PC-3 (cell line): Measurements from ENCODE around the gene DAB1. TPM values are rescaled to one million over a fixed set of nuclear protein-coding genes. Genes with fewer than 3 reads are reported as not detected.

ENCODE experiments used
- ATAC-seq: fragments of 200-7000 bp; cut with Tn5 transposase; 2 replicates; pipeline ENCODE4 v1.9.1; 2020; ENCODE audit warnings: mild to moderate bottlenecking, moderate library complexity
- BruUV-seq: library from RNA; stranded (reverse); fragments of 400-500 nt; replicated peaks from 2 replicates; lab custom pipeline; 2021; lab: Mats Ljungman, UMichigan
- CTCF ChIA-PET: fragments of 300-600 bp; sonication (Branson Sonifier 250); formaldehyde crosslinking; loops from one replicate; lab custom pipeline; 2022; ENCODE audit warnings: antibody characterized with exemption; lab: Charles Lee
- POLR2A ChIA-PET: fragments of 300-600 bp; sonication (Branson Sonifier 250); formaldehyde crosslinking; loops from one replicate; lab custom pipeline; 2022; ENCODE audit warnings: antibody characterized with exemption; ENCODE audit not compliant: unreplicated experiment; lab: Charles Lee
- DNase-seq: peaks from one replicate; pipeline ENCODE4 v3.0.0-alpha.2; 2015
- H2AFZ ChIP-seq: fragments of 300-600 bp; sonication (generic); 2 replicates; pipeline ENCODE4 v1.6.0; 2016; ENCODE audit warnings: antibody characterized with exemption, low read length
- H3F3A ChIP-seq: fragments of 300-600 bp; sonication (generic); one replicate; pipeline ENCODE4 v1.6.0; 2017; ENCODE audit warnings: antibody characterized with exemption, low read length, control low read depth, mild to moderate bottlenecking; ENCODE audit not compliant: unreplicated experiment
- H3K27ac ChIP-seq: fragments of 300-600 bp; sonication (generic); 2 replicates; pipeline ENCODE4 v1.5.1; 2016; ENCODE audit warnings: mild to moderate bottlenecking, low read length
- H3K27me3 ChIP-seq: fragments of 300-600 bp; sonication (generic); 2 replicates; pipeline ENCODE4 v1.6.1; 2016; ENCODE audit warnings: low read length, mixed read lengths
- H3K36me3 ChIP-seq: fragments of 300-600 bp; sonication (generic); 2 replicates; pipeline ENCODE4 v1.6.1; 2016; ENCODE audit warnings: low read depth, mixed run types, low read length, mixed read lengths
- H3K4me1 ChIP-seq: fragments of 300-600 bp; sonication (generic); 2 replicates; pipeline ENCODE4 v1.5.1; 2016; ENCODE audit warnings: low read length; ENCODE audit not compliant: insufficient read depth
- H3K4me2 ChIP-seq: fragments of 300-600 bp; sonication (generic); 2 replicates; pipeline ENCODE4 v1.6.0; 2016; ENCODE audit warnings: low read length
- H3K4me3 ChIP-seq: fragments of 300-600 bp; sonication (generic); 2 replicates; pipeline ENCODE4 v1.5.1; 2016; ENCODE audit warnings: mild to moderate bottlenecking, low read length, mixed read lengths
- H3K79me2 ChIP-seq: fragments of 300-600 bp; sonication (generic); 2 replicates; pipeline ENCODE4 v1.6.1; 2017; ENCODE audit warnings: low read length, mixed read lengths
- H3K9ac ChIP-seq: fragments of 300-600 bp; sonication (generic); 2 replicates; pipeline ENCODE4 v1.6.0; 2016; ENCODE audit warnings: mild to moderate bottlenecking, low read length
- H3K9me2 ChIP-seq: fragments of 300-600 bp; sonication (generic); replicated peaks from 2 replicates; pipeline ENCODE4 v1.6.1; 2016; ENCODE audit warnings: mixed run types, low read length, mixed read lengths
- H3K9me3 ChIP-seq: fragments of 300-600 bp; sonication (generic); 2 replicates; pipeline ENCODE4 v1.6.1; 2016; ENCODE audit warnings: low read length, mixed read lengths
- H4K20me1 ChIP-seq: fragments of 300-600 bp; sonication (generic); 2 replicates; pipeline ENCODE4 v1.6.1; 2016; ENCODE audit warnings: low read length, mixed read lengths
- CTCF ChIP-seq: fragments of 300-600 bp; sonication (generic); conservative IDR thresholded peaks from 2 replicates; pipeline ENCODE4 v1.5.1; 2017; ENCODE audit warnings: antibody characterized with exemption, low read depth, mild to moderate bottlenecking, low read length
- EZH2 ChIP-seq: fragments of 300-600 bp; sonication (generic); IDR thresholded peaks from one replicate; pipeline ENCODE4 v1.6.1; 2017; ENCODE audit warnings: antibody characterized with exemption, mild to moderate bottlenecking, low read length; ENCODE audit not compliant: unreplicated experiment
- EZH2phosphoT487 ChIP-seq: fragments of 300-600 bp; sonication (generic); IDR thresholded peaks from 2 replicates; pipeline ENCODE4 v1.6.1; 2018; ENCODE audit warnings: mild to moderate bottlenecking, antibody characterized with exemption, low read length, borderline replicate concordance
- intact Hi-C: fragments of 100-400 bp; cut with micrococcal nuclease; formaldehyde crosslinking; loops from 2 replicates; pipeline ENCODE4 v1.9.0; 2023
- total RNA-seq: library from RNA; depleted of rRNA; stranded (reverse); fragments of >200 nt; gene quantifications from 2 replicates; pipeline ENCODE4 v1.2.3, GENCODE V29; 2014

Gene DAB1
- total RNA-seq, 1 experiment from 2014 or later = not detected

- intact Hi-C loops = no loop called here
- CTCF ChIA-PET = no interaction called here
- POLR2A ChIA-PET = no interaction called here
- no peaks in the 10 kb centered on the region for H3K27me3 ChIP-seq
- H3K9me3 ChIP-seq = no peaks in the 10 kb centered on the region
- no peak overlapping the region for H3K4me2 ChIP-seq
- H3K9me2 ChIP-seq = no peaks in the 10 kb centered on the region
- no peaks in the 10 kb centered on the region for H4K20me1 ChIP-seq
- H3K9ac ChIP-seq = no peak overlapping the region
- DNase-seq = no peak
- no peaks in the 10 kb centered on the region for H3K36me3 ChIP-seq
- no peak for TF ChIP-seq EZH2
- no peak for TF ChIP-seq CTCF
- no peak overlapping the region for H2AFZ ChIP-seq
- H3K4me1 ChIP-seq = no peaks in the 10 kb centered on the region
- no TSS peak for BruUV-seq
- H3F3A ChIP-seq = no peaks in the 10 kb centered on the region
- no peak for ATAC-seq
- no peak overlapping the region for H3K27ac ChIP-seq
- H3K79me2 ChIP-seq = no peaks in the 10 kb centered on the region
- no peak overlapping the region for H3K4me3 ChIP-seq
Observed at GRCh38 chr1:57309630-57310029, 114.2 kb downstream of the DAB1 start.

- intact Hi-C loops = no loop called here
- H3K36me3 ChIP-seq = no peaks in the 10 kb centered on the region
- H3K27ac ChIP-seq = no peak overlapping the region
- H3K4me3 ChIP-seq = no peak overlapping the region
- no peaks in the 10 kb centered on the region for H3K27me3 ChIP-seq
- H4K20me1 ChIP-seq = no peaks in the 10 kb centered on the region
- POLR2A ChIA-PET = no interaction called here
- H3K79me2 ChIP-seq = no peaks in the 10 kb centered on the region
- TF ChIP-seq EZH2 (no peak), CTCF (no peak), EZH2phosphoT487 (no peak)
- no peak overlapping the region for H2AFZ ChIP-seq
- no TSS peak for BruUV-seq
- no peaks in the 10 kb centered on the region for H3K9me2 ChIP-seq
- no peak overlapping the region for H3K4me2 ChIP-seq
- no peaks in the 10 kb centered on the region for H3K9me3 ChIP-seq
- no peak for DNase-seq
- no peaks in the 10 kb centered on the region for H3F3A ChIP-seq
- ATAC-seq = no peak
- CTCF ChIA-PET = no interaction called here
- no peaks in the 10 kb centered on the region for H3K4me1 ChIP-seq
- no peak overlapping the region for H3K9ac ChIP-seq
Observed at GRCh38 chr1:57307392-57308170, 116.3 kb downstream of the DAB1 start.

GRCh38 chr1:57304591-57304990 lies 119.3 kb downstream of the DAB1 start:
- no peak for ATAC-seq
- no peaks in the 10 kb centered on the region for H3K79me2 ChIP-seq
- TF ChIP-seq CTCF = no peak
- no peaks in the 10 kb centered on the region for H3K36me3 ChIP-seq
- H3K9me3 ChIP-seq = no peaks in the 10 kb centered on the region
- H4K20me1 ChIP-seq = no peaks in the 10 kb centered on the region
- H3K27ac ChIP-seq = no peak overlapping the region
- H3K9ac ChIP-seq = no peak overlapping the region
- no peak overlapping the region for H2AFZ ChIP-seq
- H3F3A ChIP-seq = no peaks in the 10 kb centered on the region
- ChIA-PET CTCF (no interaction called here), POLR2A (no interaction called here)
- no TSS peak for BruUV-seq
- H3K4me1 ChIP-seq = no peaks in the 10 kb centered on the region
- intact Hi-C loops = no loop called here
- no peak overlapping the region for H3K4me2 ChIP-seq
- H3K27me3 ChIP-seq = peaks cover 7% of the 10 kb centered on the region; the same call in 1 of the 2 replicates
- H3K4me3 ChIP-seq = no peak overlapping the region
- DNase-seq = no peak
- H3K9me2 ChIP-seq = no peaks in the 10 kb centered on the region
